ELR (cell line): ENCODE results near the gene HOXA13.
A peak's percentile ranks its signal among the peaks of the same experiment; 100 is the strongest.

Experiments
- DNase-seq: peaks from one replicate; pipeline ENCODE4 v3.0.0-alpha.2; 2015; ENCODE audit warnings: low read depth

Gene HOXA13

GRCh38 chr7:27207348-27207985 is 7.6 kb upstream of the HOXA13 start:
- no peak for DNase-seq

- no peak for DNase-seq
Measured at GRCh38 chr7:27205325-27206280, 5.7 kb upstream of the HOXA13 start.

- peak; percentile 44 for DNase-seq
Measured at GRCh38 chr7:27204851-27205322, 5.0 kb upstream of the HOXA13 start.

- no peak for DNase-seq
Measured at GRCh38 chr7:27203964-27204594, 4.2 kb upstream of the HOXA13 start.

GRCh38 chr7:27203365-27203953 is 3.6 kb upstream of the HOXA13 start:
- DNase-seq, result no peak

GRCh38 chr7:27202862-27203134 is 2.9 kb upstream of the HOXA13 start:
- no peak for DNase-seq

- no peak for DNase-seq
Measured at GRCh38 chr7:27202018-27202861, 2.3 kb upstream of the HOXA13 start.

- no peak for DNase-seq
Measured at GRCh38 chr7:27201580-27202017, 1.7 kb upstream of the HOXA13 start.

- DNase-seq, result peak; percentile 37
Measured at GRCh38 chr7:27200761-27201579, 1.1 kb upstream of the HOXA13 start.

- peak; percentile 70 for DNase-seq
Measured at GRCh38 chr7:27198871-27199801, 755 bp downstream of the HOXA13 start.

GRCh38 chr7:27198138-27198841 is 1.6 kb downstream of the HOXA13 start:
- DNase-seq, result peak; percentile 61

- DNase-seq, result peak; percentile 41
Measured at GRCh38 chr7:27197137-27198042, 2.5 kb downstream of the HOXA13 start.

GRCh38 chr7:27196287-27196767 is 3.6 kb downstream of the HOXA13 start:
- peak; percentile 88 for DNase-seq

- DNase-seq, result peak; percentile 69
Measured at GRCh38 chr7:27194686-27195379, 5.1 kb downstream of the HOXA13 start.

GRCh38 chr7:27194002-27194352 is 5.9 kb downstream of the HOXA13 start:
- DNase-seq, result no peak

- peak; percentile 80 for DNase-seq
Measured at GRCh38 chr7:27193335-27194001, 6.4 kb downstream of the HOXA13 start.
